GM11168 (cell line): ENCODE results near the gene COL9A3.

Experiments
- in situ Hi-C: fragments of 300-500 bp; cut with MboI; formaldehyde crosslinking; loops from one replicate; pipeline ENCODE4 v1.12.0; 2022; ENCODE audit warnings: low sequenced_read_pairs; ENCODE audit not compliant: unreplicated experiment

The COL9A3 gene

GRCh38 chr20:62795023-62795761 is 21.7 kb upstream of the COL9A3 start:
- in situ Hi-C loops: no loop called here

DNA sequence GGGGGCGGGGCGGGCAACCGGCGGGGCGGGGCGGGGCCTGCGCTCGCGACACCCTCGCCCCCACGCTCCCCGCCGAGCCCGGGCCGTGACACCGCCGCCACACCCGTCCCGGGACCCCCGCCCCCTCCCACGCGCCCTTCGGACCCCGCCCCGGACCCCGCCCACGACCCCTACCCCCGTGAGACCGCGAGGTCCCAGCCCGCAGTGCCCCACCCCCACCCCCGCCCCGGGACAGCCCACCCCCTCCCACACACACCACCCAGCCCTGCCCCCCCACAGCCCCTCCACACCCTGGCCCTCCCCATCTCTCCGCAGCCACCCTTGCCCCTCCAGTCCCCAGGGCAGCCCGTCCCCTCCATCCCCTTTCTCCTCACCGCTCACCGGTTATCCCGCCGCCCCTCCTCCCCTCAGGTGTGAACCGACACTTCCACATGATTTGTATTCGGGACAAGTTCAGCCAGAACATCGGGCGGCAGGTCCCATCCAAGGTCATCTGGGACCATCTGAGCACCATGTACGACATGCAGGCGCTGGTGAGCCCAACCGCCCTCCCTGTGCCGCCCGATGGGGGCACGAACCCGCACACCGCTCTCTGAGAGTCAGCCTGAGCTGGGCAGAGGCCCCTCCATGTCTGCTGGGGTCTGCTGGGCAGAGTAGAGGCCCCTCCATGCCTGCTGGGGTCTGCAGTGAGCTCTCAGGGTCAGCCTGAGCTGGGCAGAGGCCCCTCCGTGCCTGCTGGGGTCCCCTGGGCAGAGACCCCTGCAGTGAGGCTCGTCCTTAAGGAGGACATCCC is 20.0 kb upstream of the COL9A3 start:
- in situ Hi-C loops: no loop called here

DNA sequence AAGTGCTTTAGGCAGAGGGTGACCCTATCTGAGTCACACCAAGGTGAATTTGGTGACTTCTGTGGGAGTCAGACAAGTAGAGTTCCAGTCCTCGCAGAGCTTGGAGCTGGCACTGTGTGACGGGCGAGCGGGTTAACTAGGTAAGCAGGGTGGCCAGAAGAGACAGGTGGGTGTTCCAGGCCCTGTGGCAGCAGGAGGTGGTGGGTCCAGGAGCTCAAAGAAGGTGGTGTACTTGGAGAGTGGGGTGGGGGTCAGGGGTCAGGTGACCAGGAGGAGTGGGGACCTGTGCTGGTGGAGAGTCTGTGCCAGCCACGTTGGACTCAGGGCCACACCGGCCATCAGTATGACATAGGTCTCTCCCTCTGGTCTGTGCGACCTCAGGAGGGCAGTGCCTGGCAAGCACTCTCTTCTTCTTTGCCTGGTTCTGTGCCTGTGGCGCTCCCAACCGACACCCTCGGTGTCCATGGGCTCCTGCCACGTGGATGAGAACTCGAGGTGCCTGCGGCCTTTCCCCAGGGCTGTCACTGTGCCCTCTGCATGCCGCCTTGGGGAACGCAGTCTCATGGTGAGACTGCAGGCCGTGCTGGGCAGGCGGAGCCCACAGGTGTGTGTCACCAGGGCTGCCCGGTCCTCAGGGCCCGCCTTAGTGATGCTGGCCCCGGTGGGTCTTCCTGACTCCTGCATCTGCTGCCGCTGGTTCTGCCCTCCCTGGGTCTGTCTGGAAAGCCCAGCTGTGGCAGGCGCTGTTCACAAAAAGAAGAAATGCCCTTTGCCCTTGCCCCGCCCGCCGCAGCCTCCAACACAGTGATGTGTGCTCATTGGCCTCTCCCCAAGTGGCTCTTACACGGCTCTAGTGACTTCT is 18.9 kb upstream of the COL9A3 start:
- in situ Hi-C loops: no loop called here

DNA sequence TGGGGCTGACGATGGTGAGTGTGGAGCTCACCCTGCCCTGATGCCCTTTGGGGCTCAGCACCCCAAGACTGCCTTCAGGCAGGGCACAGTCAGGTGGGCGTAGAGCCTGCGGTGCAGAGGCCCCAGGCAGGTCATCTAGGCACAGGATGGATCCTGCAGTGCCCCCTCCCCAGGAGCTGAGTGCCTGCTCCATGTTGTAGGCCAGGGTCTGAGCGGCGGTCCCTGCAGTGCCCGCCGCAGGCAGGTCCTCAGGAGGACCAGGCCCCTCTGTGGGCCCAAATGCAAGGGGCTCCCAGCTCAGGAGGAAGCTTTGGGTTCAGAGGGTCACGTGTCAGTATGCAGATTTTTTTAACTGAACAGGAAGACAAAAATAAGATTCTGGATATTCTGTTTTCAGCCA is 17.8 kb upstream of the COL9A3 start:
- in situ Hi-C loops: no loop called here

- in situ Hi-C loops: no loop called here
These were observed 17.4 kb upstream of the COL9A3 start for GRCh38 chr20:62799459-62799858.

GRCh38 chr20:62799873-62800272 is 17.0 kb upstream of the COL9A3 start:
- in situ Hi-C loops: no loop called here

DNA sequence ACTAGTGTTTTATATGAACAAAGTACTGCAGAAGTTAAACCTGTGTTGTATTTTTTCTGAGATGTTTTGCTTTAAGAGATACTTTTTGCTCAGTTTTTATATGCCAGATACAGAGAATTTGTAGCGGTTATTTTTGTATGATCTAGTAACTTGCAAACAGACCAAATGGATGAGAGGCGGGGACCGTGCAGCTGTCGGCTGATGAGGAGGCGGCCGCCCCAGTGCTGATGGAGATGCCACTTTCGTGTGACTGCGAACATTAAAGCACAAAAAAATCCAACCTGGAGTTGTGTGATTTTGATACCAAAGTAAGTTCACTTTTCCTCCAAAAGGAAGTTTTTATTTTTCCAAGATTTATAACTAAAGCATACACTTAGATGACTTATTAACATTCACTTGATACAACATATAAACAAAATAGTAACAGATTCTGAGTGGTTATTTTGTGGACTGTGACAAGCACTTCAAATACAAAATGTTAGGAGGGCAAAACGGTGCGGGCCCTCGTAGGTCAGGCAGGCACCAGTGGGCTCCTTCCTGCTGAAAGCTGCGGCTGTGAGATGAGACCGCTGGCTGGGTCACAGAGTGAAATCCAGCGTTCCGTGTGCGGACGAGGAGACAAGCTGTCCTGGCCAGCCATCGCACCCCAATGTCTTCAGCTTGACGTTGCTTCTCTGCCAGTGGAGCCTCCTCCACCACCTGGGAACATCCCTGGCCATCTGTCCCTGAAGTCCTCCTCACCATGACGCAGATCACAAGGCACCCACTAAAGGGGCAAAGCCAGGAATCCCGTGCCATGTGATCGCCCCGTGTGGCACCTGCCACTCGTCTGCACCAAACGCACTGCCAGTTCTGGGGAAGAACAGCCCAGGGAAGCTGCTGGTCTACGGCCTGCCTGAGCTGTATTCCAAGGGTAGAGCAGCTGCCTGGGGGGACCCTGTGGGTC is 16.3 kb upstream of the COL9A3 start:
- in situ Hi-C loops: no loop called here

GRCh38 chr20:62801284-62802010 is 15.4 kb upstream of the COL9A3 start:
- in situ Hi-C loops: no loop called here

DNA sequence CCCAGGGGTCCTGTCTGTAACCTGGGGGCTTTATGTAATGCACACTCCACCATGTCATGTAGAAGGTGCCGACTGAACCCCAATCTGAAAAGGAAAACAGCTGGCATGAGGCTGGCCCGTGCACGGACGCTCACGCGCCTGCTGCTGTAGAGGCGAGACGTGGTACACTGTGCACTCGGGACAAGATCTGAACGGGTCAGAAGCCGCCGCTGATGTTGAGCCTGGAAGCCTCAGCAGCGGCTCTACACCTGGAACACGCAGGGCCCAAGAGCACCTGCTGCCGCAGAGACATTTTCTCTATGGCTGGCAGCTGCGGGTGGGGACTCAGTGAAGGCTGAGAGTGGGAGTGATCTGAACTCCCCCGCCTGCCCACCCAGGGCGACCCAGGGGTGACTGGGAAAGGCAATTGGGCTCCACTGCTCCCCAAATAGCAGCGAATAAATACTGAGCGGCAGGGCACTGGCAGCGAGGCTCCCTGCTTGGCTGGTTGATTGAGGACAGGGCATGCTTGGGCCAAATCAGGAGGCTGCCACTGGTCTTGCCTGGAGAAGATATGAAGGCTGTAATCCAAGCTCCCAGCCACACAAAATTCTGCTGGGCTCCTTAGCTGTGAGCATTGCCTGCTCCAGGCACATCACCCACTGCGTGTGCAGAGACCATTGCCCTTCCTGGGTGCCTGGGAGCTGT is 14.7 kb upstream of the COL9A3 start:
- in situ Hi-C loops: no loop called here

DNA sequence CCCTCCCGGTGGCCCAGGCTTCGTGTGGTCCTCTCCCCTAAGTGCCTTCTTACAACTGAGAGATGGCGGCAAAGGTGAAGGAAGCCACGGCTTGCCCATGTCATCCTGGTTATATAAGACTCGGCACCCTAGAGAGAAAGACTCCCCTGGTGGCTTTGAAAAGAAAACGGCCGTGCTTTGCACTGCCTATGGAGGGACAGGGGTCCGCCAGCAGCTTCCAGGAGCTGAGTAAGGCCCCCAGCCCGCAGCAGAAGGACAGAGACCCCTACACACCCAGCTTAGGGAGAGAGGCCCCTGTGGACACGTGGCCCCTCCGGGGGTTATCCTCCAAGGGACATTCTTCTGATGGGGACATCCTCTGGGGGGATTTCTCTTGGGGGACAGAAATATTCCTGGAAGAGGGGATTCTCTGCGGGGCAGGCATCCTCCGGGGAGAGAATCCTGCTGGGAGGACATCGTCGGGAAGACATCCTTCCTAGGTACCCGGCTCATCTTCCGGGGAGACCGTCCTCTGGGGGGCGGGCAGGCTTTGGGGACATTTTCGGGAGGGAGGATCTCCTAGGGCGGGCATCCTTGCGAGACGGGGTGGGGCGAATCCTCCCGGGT is 12.7 kb upstream of the COL9A3 start:
- in situ Hi-C loops: no loop called here

DNA sequence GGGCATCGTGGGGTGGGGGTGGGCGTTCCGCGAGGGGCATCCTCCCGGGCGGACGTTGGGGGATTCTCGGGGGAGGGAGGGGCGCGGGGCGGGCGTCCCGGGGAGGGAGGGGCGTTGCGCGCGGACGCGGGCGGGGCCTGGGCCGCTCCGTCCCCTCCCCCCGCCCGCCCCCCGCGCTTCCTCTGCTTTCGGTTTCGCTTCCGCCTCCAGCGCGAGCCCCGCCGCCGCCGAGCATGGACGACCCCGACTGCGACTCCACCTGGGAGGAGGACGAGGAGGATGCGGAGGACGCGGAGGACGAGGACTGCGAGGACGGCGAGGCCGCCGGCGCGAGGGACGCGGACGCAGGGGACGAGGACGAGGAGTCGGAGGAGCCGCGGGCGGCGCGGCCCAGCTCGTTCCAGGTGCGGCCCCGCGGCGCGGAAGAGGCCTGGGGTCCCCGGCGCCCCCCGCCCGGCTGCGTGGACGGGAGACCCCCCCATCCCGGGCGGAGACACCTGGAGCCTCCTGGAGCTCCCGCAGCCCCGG is 12.2 kb upstream of the COL9A3 start, which contains the start of gene OGFR:
TSS of gene OGFR (plus strand) at position 209 of the 528 bp plus-strand sequence. CDS start at position 234, 25 bp downstream.
- in situ Hi-C loops: no loop called here

DNA sequence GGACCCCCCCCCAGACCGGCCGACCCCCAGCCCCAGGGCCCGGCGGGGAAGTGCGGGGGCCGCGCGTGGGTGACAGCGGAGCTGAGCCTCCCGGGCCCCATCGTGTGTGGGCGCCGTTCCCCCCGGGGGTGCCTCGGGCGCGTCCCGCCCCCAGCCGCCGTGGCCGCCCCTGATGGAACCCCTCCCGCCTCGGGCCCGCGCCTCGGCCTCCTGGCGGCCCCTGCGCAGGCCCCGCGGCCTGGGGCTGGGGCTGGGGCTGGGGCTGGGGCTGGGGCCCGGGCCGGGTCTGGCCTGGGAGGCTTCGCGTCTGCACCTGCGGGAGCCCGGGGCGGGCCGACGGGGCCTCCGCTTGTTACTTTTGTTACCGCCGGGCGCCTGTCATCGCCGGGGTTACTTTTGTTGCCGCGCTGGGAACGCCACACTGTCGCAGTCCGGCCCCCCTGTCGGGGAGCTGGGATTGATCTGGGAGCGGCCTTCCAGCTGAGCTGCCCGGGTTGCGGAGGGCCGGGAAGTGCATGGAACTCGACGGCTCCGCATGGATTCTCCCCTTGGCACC is 11.6 kb upstream of the COL9A3 start:
- in situ Hi-C loops: no loop called here

DNA sequence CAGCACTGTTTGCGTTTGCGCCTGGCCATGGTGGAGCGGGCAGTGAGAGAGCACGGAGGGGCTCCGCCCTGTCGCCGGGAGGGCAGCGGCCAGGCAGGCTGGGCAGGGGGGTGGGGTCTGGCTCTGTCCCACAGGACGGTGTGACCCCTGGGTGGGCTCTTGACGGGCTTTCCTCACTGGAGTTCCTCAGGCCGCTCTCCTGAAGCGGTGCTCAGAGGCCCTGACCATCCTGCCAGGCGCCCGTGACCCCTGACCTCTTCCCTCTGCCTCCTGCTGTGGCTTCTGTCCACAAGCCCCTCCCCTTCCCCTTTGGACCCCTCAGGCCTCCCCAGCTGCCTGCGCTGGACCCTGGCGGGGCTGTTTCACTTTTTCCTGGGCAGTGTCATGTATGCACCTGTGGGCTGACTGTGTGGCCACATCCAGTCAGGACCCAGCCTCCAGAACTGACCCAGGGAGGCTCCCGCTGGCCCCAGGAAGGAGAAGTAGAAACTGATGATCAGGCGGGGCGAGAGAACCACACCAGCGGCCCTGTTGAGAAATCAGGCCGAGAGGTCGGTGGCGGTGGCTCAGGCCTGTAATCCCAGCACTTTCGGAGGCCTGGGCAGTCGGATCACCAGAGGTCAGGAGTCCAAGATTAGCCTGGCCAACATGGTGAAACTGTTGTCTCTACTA is 11.0 kb upstream of the COL9A3 start:
- in situ Hi-C loops: no loop called here

GRCh38 chr20:62806383-62807050 is 10.3 kb upstream of the COL9A3 start:
- in situ Hi-C loops: no loop called here

GRCh38 chr20:62807444-62808210 is 9.2 kb upstream of the COL9A3 start:
- in situ Hi-C loops: no loop called here
